A673 (cell line): ENCODE data around the gene POLR2B. TPM values are rescaled to one million over a fixed set of nuclear protein-coding genes. Genes with fewer than 3 reads are reported as not detected.

Source experiments
- BruUV-seq: library from RNA; stranded (reverse); fragments of 400-500 nt; replicated peaks from 2 replicates; lab custom pipeline; 2021; lab: Mats Ljungman, UMichigan
- CTCF ChIA-PET: fragments of 300-600 bp; sonication (Branson Sonifier 250); formaldehyde crosslinking; loops from one replicate; lab custom pipeline; 2022; ENCODE audit warnings: antibody characterized with exemption; lab: Charles Lee
- POLR2A ChIA-PET: fragments of 300-600 bp; sonication (Branson Sonifier 250); formaldehyde crosslinking; loops from one replicate; lab custom pipeline; 2022; ENCODE audit warnings: antibody characterized with exemption; ENCODE audit not compliant: low non-redundant PET; lab: Charles Lee
- DNase-seq: peaks from one replicate; pipeline ENCODE4 v3.0.0-alpha.2; 2015; ENCODE audit warnings: low spot score
- H3K27ac ChIP-seq: fragments of 200-600 bp; sonication (generic); 2 replicates; pipeline ENCODE4 v1.5.1; 2016; ENCODE audit warnings: mixed run types, low read depth, mild to moderate bottlenecking, mixed read lengths, antibody characterized with exemption, low read length; ENCODE audit not compliant: poor library complexity, severe bottlenecking
- H3K27me3 ChIP-seq: fragments of 200-600 bp; sonication (generic); replicated peaks from 2 replicates; pipeline ENCODE4 v1.6.1; 2017; ENCODE audit warnings: mixed run types, low read depth, mild to moderate bottlenecking, mixed read lengths, antibody characterized with exemption, low read length; ENCODE audit not compliant: insufficient read depth, poor library complexity
- H3K36me3 ChIP-seq: fragments of 200-600 bp; sonication (generic); 2 replicates; pipeline ENCODE4 v1.6.1; 2016; ENCODE audit warnings: mixed run types, mild to moderate bottlenecking, mixed read lengths, antibody characterized with exemption, low read length; ENCODE audit not compliant: insufficient read depth, poor library complexity, severe bottlenecking
- H3K4me1 ChIP-seq: fragments of 200-600 bp; sonication (generic); 2 replicates; pipeline ENCODE4 v1.6.1; 2017; ENCODE audit warnings: mixed run types, mild to moderate bottlenecking, mixed read lengths, antibody characterized with exemption, low read length; ENCODE audit not compliant: insufficient read depth, poor library complexity, severe bottlenecking
- H3K4me3 ChIP-seq: fragments of 200-600 bp; sonication (generic); 2 replicates; pipeline ENCODE4 v1.5.1; 2016; ENCODE audit warnings: low read depth, mixed run types, mild to moderate bottlenecking, mixed read lengths, low read length; ENCODE audit not compliant: poor library complexity, severe bottlenecking
- H3K9me3 ChIP-seq: fragments of 200-600 bp; sonication (generic); 2 replicates; pipeline ENCODE4 v1.6.1; 2016; ENCODE audit warnings: mixed run types, low read depth, mild to moderate bottlenecking, mixed read lengths, antibody characterized with exemption, low read length; ENCODE audit not compliant: poor library complexity, severe bottlenecking
- CTCF ChIP-seq: fragments of 300-800, 200-600 bp; sonication (generic); conservative IDR thresholded peaks from 2 replicates; pipeline ENCODE4 v1.5.1; 2017; ENCODE audit warnings: low read depth, mild to moderate bottlenecking, antibody characterized with exemption, low read length, moderate library complexity, mixed read lengths
- EZH2 ChIP-seq: fragments of 200-600 bp; sonication (generic); IDR thresholded peaks from 2 replicates; pipeline ENCODE4 v1.6.1; 2017; ENCODE audit warnings: borderline replicate concordance, low read depth, mild to moderate bottlenecking, mixed read lengths, antibody characterized with exemption, low read length; ENCODE audit not compliant: poor library complexity, severe bottlenecking
- intact Hi-C: fragments of 100-400 bp; cut with micrococcal nuclease; formaldehyde crosslinking; loops from one replicate; pipeline ENCODE4 v1.10.0; 2022; ENCODE audit not compliant: unreplicated experiment
- total RNA-seq: library from RNA; stranded (reverse); gene quantifications from 2 replicates; pipeline ENCODE4 v1.2.3, GENCODE V29; 2021

Gene POLR2B
- total RNA-seq, 1 experiment from 2014 or later = 71.9 TPM

GRCh38 chr4:56986192-56986591, 7.5 kb downstream of the POLR2B start:
- TF ChIP-seq CTCF (no peak), EZH2 (no peak)
- ChIA-PET CTCF (no interaction called here), POLR2A (no interaction called here)
- Histone ChIP-seq H3K27ac (no peak overlapping the region), H3K36me3 (peaks cover 26% of the 10 kb centered on the region), H3K4me1 (no peaks in the 10 kb centered on the region), H3K4me3 (no peak overlapping the region), H3K9me3 (no peaks in the 10 kb centered on the region), H3K27me3 (no peaks in the 10 kb centered on the region)
- no TSS peak for BruUV-seq
- DNase-seq = no peak
- intact Hi-C loops = no loop called here

GRCh38 chr4:56986952-56987351, 8.3 kb downstream of the POLR2B start:
- peaks cover 28% of the 10 kb centered on the region for H3K36me3 ChIP-seq

GRCh38 chr4:56990109-56990905, 11.6 kb downstream of the POLR2B start:
- TF ChIP-seq EZH2 = no peak
- TF ChIP-seq CTCF = no peak
- Histone ChIP-seq H3K9me3 (no peaks in the 10 kb centered on the region), H3K36me3 (peaks cover 45% of the 10 kb centered on the region), H3K4me3 (no peak overlapping the region), H3K27me3 (no peaks in the 10 kb centered on the region), H3K27ac (no peak overlapping the region), H3K4me1 (no peaks in the 10 kb centered on the region)
- no TSS peak for BruUV-seq
- no peak for DNase-seq
- CTCF ChIA-PET = no interaction called here
- POLR2A ChIA-PET = no interaction called here
- intact Hi-C loops = no loop called here

More at GRCh38 chr4:56986952-56987351, 8.3 kb downstream of the POLR2B start:
- no peak for DNase-seq
- POLR2A ChIA-PET = no interaction called here
- H3K27ac ChIP-seq = no peak overlapping the region
- intact Hi-C loops = no loop called here
- CTCF ChIA-PET = no interaction called here
- no TSS peak for BruUV-seq
- H3K4me3 ChIP-seq = no peak overlapping the region
- no peaks in the 10 kb centered on the region for H3K4me1 ChIP-seq
- H3K27me3 ChIP-seq = no peaks in the 10 kb centered on the region
- TF ChIP-seq CTCF = no peak
- no peak for TF ChIP-seq EZH2
- no peaks in the 10 kb centered on the region for H3K9me3 ChIP-seq
